ENCODE results near the gene CDC42BPA. TPM values are rescaled to one million over a fixed set of nuclear protein-coding genes. Genes with fewer than 3 reads are reported as not detected.

Gene CDC42BPA
- total and polyA plus RNA-seq, 2 of the 13 experiments (the other 11 are each of a cell fraction or from before 2014, with no cell fraction given), result 6.5 to 16.0 TPM

GRCh38 chr1:227077783-227078182 lies 240.5 kb downstream of the CDC42BPA start:
- intact Hi-C loops (cut with micrococcal nuclease; ENCODE audit: unreplicated experiment), result no loop called here
- ATAC-seq, result no peak
- Histone ChIP-seq H4K20me1 (ENCODE audit: insufficient read depth, low read length) (no peaks in the 10 kb centered on the region), H3K4me2 (ENCODE audit: low read depth, low read length) (no peak overlapping the region), H3K27me3 (ENCODE audit: control insufficient read depth in 1 of 2, insufficient read depth in 2 of 2, low read length in 2 of 2) (no peaks in the 10 kb centered on the region), H2AFZ (ENCODE audit: low read length) (no peak overlapping the region), H3K36me3 (replicated peaks in 1 of 2; ENCODE audit: control insufficient read depth in 1 of 2, insufficient read depth in 2 of 2, low read length in 2 of 2) (peaks cover 2 to 12% of the 10 kb centered on the region in 2 experiments; a peak in 1 of 5 replicates), H3K4me1 (ENCODE audit: insufficient read depth, low read length) (no peaks in the 10 kb centered on the region), H3K9ac (ENCODE audit: insufficient read depth, low read depth, low read length) (no peak overlapping the region), H3K4me3 (replicated peaks in 1 of 3; ENCODE audit: insufficient read depth in 1 of 3, low read depth in 2 of 3, low read length in 3 of 3) (no peak overlapping the region), H3K9me3 (ENCODE audit: low read length) (no peaks in the 10 kb centered on the region), H3K79me2 (ENCODE audit: insufficient read depth, low read length) (no peaks in the 10 kb centered on the region), H3K27ac (ENCODE audit: extremely low read length, insufficient read depth, low read length) (no peak overlapping the region)
- TF ChIP-seq ERF (CRISPR knock-in tag; IDR thresholded peaks at IDR 0.05), result no peak
- TF ChIP-seq MAFF (IDR thresholded peaks at IDR 0.05; ENCODE audit: low read depth, low read length), result peak; percentile 38; the same call in 1 of the 2 replicates
- peak; percentile 67 to 71; a peak in 3 of 4 replicates for TF ChIP-seq MAFK (conservative IDR thresholded peaks at IDR 0.05 in 1 of 2, IDR thresholded peaks at IDR 0.05 in 1 of 2; ENCODE audit: low read length in 2 of 2)
- TF ChIP-seq, protein P1, sequence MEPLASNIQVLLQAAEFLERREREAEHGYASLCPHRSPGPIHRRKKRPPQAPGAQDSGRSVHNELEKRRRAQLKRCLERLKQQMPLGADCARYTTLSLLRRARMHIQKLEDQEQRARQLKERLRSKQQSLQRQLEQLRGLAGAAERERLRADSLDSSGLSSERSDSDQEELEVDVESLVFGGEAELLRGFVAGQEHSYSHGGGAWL (CRISPR knock-in tag; IDR thresholded peaks at IDR 0.05), result no peak
- no peak for FAIRE-seq
- POLR2A ChIA-PET, result no interaction called here
- CTCF ChIA-PET (ENCODE audit: low intra/inter-chr PET ratio, low total read pairs), result no interaction called here
- BruUV-seq (replicated peaks), result no TSS peak
- DNase-seq (ENCODE audit: low spot score), result no peak
- in situ Hi-C loops (cut with HindIII; ENCODE audit: extremely low pct_ligation_motif_present, low pct_unique_long_range_greater_than_20kb), result no loop called here

- Histone ChIP-seq H3K4me1 (ENCODE audit: insufficient read depth, low read length) (no peaks in the 10 kb centered on the region), H3K79me2 (ENCODE audit: insufficient read depth, low read length) (no peaks in the 10 kb centered on the region), H4K20me1 (ENCODE audit: insufficient read depth, low read length) (no peaks in the 10 kb centered on the region), H3K36me3 (replicated peaks in 1 of 2; ENCODE audit: control insufficient read depth in 1 of 2, insufficient read depth in 2 of 2, low read length in 2 of 2) (peaks cover 2 to 26% of the 10 kb centered on the region in 2 experiments; a peak in 1 of 5 replicates), H3K4me3 (replicated peaks in 1 of 3; ENCODE audit: insufficient read depth in 1 of 3, low read depth in 2 of 3, low read length in 3 of 3) (no peak overlapping the region), H3K27me3 (ENCODE audit: control insufficient read depth in 1 of 2, insufficient read depth in 2 of 2, low read length in 2 of 2) (no peaks in the 10 kb centered on the region), H3K9ac (ENCODE audit: insufficient read depth, low read depth, low read length) (no peak overlapping the region), H3K9me3 (ENCODE audit: low read length) (no peaks in the 10 kb centered on the region), H3K27ac (ENCODE audit: extremely low read length, insufficient read depth, low read length) (no peak overlapping the region), H2AFZ (ENCODE audit: low read length) (no peak overlapping the region), H3K4me2 (ENCODE audit: low read depth, low read length) (no peak overlapping the region)
- DNase-seq (ENCODE audit: low spot score) (no peak), FAIRE-seq (no peak), ATAC-seq (no peak)
- intact Hi-C loops (cut with micrococcal nuclease; ENCODE audit: unreplicated experiment) (no loop called here), in situ Hi-C loops (cut with HindIII; ENCODE audit: extremely low pct_ligation_motif_present, low pct_unique_long_range_greater_than_20kb) (no loop called here)
- CTCF ChIA-PET (ENCODE audit: low intra/inter-chr PET ratio, low total read pairs), result no interaction called here
- TF ChIP-seq ZNF510 (CRISPR knock-in tag; IDR thresholded peaks at IDR 0.05; ENCODE audit: low read depth) (no peak), PHF8 (CRISPR knock-in tag; IDR thresholded peaks at IDR 0.05) (no peak), CCDC6 (CRISPR knock-in tag; IDR thresholded peaks at IDR 0.05) (no peak), TCF12 (IDR thresholded peaks at IDR 0.05) (no peak), TCF12 (CRISPR knock-in tag; IDR thresholded peaks at IDR 0.05) (no peak), TRIM24 (CRISPR knock-in tag; IDR thresholded peaks at IDR 0.05) (no peak), ZNF580 (CRISPR knock-in tag; IDR thresholded peaks at IDR 0.05; ENCODE audit: borderline replicate concordance, low read depth) (no peak), ZC3H4 (CRISPR knock-in tag; IDR thresholded peaks at IDR 0.05; ENCODE audit: borderline replicate concordance) (no peak), ZNF709 (CRISPR knock-in tag; IDR thresholded peaks at IDR 0.05) (no peak), ZNF761 (CRISPR knock-in tag; conservative IDR thresholded peaks at IDR 0.05) (no peak)
- 96% methylated on average over 4 of the region's 4 CpGs for WGBS (ENCODE audit: low lambda C conversion rate)
- BruUV-seq (replicated peaks), result no TSS peak
- POLR2A ChIA-PET, result no interaction called here
Observed at GRCh38 chr1:227073786-227074185, 244.5 kb downstream of the CDC42BPA start.
